ENCODE measurements around the gene DNAJC25.

- TF ChIP-seq CTCF (conservative IDR thresholded peaks at IDR 0.05; ENCODE audit: low read length) (no peak), EZH2phosphoT487 (IDR thresholded peaks at IDR 0.05; ENCODE audit: borderline replicate concordance) (no peak)
Measured at GRCh38 chr9:111674319-111674718, 43.2 kb downstream of the DNAJC25 start.
